HG02885 (cell line): ENCODE results near the gene RNF149.
"Not testable (repeated sequence)": the region's sequence is repeated elsewhere in the genome, so short reads cannot be mapped to it uniquely, and the experiment has no call there.

Experiments
- ATAC-seq: cut with Tn5 transposase; IDR thresholded peaks from one replicate; pipeline ENCODE4 v1.9.1; 2021; ENCODE audit warnings: mild to moderate bottlenecking; ENCODE audit not compliant: unreplicated experiment, poor library complexity

RNF149 gene

DNA sequence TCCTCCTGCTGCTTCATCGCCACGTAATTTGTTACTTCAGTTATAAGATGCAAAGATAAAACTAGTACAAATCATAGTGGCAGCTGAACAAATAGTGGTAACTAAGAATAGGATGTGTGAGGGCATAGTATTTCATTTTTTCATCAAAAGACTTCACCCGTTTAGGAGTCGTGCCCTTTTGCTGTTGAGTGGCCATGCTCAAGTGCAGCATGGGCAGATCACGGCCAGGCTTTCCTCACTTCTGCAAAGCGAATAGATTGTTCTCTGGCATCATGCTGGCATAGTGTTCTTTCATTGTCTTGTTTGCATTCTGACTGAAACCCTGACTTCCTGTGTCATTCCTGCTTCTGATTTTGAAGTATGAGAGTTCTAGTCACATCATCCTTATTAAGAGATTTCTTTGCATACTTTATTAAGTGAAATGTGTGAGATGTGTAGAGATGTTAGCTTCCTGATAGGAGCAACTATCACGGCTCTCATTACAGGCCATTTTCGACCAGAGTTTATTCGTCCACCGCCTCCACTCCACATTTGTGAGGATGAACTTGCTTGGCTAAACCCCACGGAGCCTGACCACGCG lies 44.1 kb downstream of the RNF149 start:
- no peak for ATAC-seq

DNA sequence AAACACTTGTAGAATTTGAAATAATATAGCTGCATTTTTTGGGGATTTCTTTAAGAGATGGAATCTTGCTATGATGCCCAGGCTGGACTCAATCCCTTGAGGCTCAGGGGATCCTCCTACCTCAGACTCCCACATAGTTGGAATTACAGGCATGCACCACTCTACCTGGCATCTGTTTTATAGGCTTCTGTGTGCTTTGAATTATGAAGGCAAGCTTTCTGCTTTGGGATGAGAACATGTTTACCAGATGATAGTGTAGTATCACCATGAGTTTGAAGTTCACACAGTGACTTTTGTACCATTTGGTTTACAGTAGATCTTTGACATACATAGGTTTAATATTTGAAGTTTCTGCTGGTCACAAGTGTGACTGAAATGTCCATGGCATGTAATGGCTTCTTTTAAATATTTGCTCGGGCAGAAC lies 45.1 kb downstream of the RNF149 start:
- ATAC-seq = no peak

DNA sequence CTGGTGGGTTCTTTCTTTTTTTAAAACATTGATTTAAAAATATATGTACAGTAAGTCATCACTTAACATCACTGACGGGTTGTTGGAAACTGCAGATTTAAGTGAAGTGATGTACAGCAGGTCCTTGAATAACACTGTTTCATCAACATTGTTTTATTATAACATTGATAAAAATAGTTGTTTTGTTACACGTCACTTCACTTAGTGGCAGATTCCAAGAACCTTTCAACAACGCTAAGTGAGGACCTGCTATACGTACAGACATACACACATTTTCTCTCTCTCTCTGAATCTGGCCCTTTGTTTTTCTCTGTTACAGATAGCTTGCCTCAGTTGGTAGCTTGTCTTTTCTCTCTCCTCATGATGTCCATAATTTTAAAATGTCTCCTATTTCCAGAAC lies 46.4 kb downstream of the RNF149 start:
- ATAC-seq = no peak

DNA sequence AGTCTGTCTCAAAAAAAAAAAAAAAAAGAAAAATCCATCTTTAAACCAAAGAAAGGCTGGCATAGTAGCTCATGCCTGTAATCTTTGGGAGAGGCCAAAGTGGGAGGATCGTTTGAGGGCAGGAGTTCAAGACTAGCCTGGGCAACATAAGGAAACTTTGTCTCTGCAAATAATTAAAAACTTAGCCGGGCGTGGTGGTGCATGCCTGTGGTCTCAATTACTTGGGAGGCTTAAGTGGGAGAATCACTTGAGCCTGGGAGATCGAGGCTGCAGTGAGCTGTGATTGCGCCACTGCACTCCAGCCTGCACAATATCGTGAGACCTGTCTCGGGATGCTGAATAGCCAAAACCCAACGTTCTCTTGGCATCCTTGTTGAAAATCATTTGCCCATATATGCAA lies 49.7 kb downstream of the RNF149 start:
- ATAC-seq = no peak

DNA sequence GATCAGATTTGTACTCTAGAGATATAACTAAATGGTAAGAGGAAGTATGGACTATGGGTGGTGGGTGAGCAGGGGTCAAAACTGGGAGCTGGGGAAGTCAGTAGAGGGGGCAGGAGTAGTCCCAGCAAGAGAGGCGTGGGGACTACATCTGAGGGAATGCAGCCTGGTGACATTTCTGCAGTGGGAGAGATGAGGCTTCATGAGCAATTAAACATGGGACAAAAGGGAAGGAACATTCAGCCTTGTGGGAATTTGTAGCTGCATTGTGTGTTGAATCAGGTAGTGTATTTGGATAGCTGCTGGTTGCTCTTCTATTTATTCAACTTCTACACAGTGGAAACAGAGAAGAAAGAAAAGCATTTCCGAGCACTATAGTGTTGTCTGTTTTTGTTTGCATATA lies 52.2 kb downstream of the RNF149 start:
- ATAC-seq = no peak

DNA sequence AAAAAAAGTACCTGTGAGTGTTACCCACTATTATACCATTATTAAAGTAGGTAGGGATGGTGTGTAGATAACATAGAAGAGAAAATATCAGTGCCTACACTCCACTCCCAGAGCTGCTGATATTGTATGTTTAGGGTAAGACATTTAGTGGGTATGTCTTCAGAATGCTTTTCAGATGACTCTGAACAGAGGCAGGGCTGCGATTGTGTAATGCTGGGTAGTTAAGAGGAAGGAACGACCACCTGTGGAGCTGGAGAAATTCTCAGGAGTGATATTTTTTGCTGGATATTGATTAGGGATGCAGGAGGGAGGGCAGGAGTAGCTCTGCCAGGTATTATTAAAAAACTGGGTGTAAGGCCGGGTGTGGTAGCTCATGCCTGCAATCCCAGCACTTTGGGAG lies 53.0 kb downstream of the RNF149 start:
- no peak for ATAC-seq

DNA sequence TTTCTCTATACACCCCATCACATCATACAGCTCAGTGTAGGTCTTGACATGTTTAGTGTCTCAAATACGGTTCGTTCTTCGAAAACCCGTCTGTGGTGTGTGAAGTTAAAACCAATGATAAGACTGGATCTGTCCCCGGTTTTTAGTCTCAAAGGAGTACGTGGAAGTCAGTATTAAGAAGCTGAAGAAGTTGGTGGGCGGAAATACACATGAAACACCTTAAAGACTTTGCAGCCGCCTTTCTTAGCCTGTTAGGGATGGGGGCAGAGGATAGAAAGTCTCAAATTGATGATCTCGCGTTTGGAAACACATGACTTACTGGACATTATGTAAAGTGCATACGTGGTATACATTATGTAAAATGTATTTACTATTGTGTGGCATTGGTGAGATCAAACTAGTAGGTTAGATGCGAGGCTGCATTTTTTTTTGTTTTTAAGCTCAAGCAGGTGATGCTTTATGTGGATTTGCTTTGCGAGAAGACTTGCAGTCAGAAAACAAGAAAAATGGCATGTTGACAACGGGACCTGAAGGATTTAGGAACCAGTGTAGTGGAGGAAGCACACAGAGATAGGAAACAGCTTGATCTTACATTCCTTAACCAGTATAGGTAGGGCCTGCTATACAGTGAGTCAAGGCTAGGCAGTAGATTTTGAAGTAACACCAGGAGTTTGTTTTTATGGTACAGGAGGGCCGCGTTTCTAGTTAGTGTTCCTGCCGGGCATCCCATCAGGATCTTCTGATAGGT lies 54.6 kb downstream of the RNF149 start:
- ATAC-seq = no peak

DNA sequence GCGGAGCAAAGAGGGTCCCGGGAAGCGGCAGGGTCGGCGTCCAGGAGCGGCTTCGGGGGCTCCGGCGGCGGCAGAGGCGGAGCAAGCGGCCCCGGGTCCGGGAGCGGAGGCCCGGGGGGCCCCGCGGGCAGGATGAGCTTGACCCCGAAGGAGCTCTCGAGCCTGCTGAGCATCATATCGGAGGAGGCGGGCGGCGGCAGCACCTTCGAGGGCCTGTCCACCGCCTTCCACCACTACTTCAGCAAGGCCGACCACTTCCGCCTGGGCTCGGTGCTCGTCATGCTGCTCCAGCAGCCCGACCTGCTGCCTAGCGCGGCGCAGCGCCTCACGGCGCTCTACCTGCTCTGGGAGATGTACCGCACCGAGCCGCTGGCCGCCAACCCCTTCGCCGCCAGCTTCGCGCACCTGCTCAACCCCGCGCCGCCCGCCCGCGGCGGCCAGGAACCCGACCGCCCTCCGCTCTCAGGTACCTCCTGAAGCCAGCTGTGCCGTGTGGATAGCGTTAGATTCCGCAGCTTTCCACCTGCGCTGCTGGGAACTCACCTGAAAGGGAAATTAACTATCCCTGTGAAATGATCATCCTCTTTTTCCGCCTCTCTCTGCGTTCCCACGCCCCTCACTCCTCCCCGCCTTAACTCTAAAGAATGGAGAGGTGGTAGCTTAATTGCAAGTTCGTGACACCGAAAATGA lies 55.3 kb downstream of the RNF149 start:
- peak; percentile 60 for ATAC-seq

DNA sequence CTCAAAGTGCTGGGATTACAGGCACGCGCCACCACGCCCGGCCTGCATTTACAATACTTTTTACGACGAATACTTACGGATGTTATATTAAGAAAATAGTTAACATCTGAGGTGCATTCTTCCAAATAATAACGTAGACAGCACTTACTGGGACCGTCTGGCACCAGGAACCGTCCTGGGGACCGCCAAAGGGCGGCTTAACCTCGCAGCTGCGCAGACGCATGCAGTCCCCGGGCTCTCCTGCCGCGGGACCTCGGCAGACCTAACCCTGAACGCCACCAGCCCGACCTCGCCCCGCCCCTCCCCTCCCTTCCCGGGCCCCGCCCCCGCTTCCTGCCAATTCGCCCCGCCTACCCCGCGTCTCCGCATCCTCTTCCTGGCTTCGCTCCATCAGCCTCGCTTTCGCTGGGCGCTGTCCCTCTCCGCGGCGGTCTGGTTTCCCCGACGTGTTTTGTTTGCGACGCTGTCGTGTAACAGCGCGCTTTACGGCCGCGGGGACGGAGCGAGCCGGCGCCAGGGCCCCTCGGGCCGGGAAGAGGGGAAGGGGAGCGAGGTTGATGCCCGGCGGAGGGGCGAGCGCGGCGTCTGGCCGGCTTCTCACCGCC lies 56.0 kb downstream of the RNF149 start, which contains the start of gene CNOT11:
CNOT11 (plus strand) TSS at position 479 of the 605 bp plus-strand sequence; CDS start at position 558, 79 bp downstream.
- peak; percentile 88 for ATAC-seq

DNA sequence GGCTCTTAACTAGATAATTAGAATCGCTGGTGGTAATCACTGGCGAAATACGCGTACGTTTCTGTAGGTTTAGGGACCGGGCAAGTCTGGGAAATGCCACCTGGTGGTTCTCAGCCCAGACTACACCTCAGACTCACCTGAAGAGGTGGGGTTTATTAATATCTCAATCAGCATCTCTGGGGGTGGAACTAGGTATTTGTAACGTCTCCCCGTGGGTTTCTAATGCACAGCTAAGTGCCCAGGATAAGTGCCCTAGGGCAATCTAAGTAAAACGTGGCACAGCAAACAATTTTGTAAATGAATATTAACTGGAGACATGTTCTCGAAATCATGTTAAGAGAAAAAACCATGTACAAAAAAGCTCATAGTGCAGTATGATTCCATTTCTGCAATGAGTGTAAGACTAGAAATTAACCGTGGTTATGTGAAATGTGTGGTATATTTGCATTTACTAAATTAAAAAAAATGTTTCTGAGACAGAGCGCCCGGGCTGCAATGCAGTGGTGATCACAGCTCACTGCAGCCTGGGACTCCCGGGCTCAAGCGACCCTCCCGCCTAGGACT lies 56.6 kb downstream of the RNF149 start:
- ATAC-seq = peak; percentile 48

DNA sequence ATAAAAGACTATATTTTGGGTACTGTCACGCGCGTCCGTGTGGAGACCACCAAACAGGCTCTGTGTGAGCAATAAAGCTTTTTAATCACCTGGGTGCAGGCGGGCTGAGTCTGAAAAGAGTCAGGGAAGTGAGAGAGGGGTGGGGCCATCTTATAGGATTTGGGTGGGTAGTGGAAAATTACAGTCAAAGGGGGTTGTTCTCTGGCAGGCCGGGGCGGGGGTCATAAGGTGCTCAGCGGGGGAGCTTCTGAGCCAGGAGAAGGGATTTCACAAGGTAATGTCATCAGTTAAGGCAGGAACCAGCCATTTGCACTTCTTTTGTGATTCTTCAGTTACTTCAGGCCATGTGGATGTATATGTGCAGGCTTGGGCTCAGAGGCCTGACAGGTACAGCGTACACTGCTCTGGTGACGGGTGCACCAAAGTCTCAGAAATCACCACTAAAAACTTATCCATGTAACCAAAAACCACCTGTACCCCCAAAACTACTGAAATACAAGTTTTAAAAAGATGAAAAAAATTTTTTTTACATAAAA lies 57.2 kb downstream of the RNF149 start:
- not testable (repeated sequence) for ATAC-seq

DNA sequence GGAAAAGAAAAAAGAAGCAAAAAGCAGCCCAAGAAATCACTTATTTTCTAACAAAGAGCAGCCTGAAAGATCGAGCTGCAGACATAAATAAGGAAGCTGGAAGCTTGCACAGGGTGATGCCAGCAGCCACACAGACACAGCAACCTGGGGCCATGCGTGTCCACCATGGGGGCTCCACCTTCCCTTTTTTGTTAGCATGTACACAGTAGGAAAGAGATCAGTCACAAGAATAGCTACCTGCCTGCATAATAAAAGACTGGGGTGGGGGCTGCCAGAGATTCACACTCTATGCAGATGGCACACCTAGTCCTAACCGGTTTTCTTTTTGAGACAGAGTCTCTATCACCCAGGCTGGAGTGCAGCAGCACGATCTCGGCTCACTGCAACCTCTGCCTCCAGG lies 58.7 kb downstream of the RNF149 start:
- no peak for ATAC-seq

DNA sequence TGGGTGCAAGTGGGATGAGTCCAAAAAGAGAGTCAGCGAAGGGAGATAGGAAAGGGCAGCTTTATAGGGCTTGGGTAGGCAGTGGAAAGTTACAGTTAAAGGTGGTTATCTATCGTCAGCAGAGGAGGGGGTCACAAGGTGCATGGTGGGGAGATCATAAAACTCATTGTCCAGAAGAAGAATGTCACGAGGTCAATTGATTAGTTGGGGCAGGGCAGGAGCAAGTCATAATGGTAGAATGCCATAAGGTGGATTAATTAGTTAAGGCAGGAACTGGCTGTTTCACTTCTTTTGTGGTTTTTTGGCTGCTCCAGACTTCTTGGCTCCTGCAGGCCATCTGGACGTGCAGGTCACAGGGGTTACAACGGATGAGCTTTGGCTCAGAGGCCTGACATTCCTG lies 59.7 kb downstream of the RNF149 start:
- not testable (repeated sequence) for ATAC-seq

DNA sequence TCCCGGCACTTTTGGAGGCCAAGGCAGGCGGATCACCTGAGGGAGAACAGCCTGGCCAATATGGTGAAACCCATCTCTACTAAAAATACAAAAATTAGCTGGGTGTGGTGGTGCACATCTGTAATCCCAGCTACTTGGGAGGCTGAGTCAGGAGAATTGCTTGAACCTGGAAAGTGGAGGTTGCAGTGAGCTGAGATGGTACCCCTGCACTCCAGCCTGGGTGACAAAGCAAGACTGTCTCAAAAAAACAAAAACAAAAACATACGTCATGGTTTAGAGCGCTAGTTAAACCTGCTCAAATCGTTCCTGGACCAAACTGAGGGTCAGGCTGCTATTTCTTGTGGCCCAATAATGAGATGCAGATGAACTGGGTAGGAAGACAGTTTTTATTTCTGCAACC lies 63.0 kb downstream of the RNF149 start:
- ATAC-seq = not testable (repeated sequence)

DNA sequence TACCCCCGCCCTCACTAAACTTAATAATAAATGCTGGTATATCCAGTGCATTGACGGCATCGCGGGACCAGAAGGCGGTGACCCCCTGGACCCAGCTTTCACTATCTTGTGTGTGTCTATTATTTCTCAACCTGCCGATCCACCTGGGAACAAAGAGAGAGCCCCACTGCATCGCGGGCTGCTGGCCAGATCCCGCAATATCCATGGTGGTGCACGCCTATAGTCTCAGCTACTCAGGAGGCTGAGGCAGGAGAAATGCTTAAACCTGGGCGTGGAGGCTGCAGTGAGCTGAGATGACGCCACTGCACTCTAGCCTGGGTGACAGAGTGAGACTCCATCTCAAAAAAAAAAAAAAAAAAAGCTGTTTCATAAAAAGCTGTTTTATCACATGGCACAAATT lies 63.6 kb downstream of the RNF149 start:
- ATAC-seq = not testable (repeated sequence)

DNA sequence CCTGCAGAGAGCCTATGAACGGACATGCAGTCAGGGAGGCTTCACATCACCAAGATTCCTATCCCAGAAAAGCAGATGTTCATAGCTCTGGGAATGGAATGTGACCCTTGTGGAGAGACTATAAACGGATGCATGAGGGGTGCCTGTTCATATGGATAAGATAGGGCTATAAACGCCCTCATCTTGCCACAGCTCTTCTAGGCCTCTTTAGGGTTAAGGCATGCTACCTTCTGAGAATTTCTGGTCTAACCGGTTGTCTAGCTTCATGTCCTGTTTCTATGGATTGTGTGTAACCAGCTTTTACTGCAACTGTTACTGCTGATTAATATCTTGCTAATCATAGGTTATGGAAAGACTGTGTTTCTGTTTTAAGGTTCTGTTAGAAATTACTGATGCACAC lies 64.1 kb downstream of the RNF149 start:
- ATAC-seq = not testable (repeated sequence)

DNA sequence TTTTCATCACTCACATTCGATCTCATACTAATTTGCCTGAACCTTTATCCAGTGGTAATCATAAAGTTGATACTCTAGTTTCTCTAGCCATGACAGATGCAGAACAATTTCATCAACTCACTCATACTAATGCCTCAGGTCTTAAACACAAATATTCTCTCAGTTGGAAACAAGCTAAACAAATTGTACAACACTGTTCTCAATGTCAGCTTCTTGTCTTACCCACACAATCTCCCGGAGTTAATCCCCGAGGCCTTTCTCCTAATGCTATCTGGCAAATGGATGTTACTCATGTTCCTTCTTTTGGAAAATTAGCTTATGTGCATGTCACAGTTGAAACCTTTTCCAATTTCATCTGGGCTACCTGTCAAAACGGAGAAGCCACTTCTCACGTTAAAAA lies 67.3 kb downstream of the RNF149 start:
- ATAC-seq = no peak

DNA sequence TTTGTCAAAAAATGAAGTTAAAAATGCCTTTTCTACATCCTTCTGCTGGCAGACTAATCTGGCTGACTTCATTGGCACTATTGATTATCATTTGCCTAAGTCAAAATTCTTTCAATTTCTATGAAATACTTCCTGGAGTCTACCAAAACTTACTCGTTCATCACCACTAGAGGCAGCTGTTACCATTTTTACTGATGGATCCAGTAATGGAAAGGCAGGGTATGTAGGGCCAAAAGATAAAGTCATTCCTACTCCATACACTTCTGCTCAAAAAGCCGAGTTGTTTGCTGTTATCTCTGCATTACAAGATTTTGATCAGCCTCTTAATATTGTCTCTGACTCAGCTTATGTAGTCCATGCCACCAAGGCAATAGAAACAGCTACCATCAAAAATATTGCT lies 67.8 kb downstream of the RNF149 start:
- not testable (repeated sequence) for ATAC-seq

DNA sequence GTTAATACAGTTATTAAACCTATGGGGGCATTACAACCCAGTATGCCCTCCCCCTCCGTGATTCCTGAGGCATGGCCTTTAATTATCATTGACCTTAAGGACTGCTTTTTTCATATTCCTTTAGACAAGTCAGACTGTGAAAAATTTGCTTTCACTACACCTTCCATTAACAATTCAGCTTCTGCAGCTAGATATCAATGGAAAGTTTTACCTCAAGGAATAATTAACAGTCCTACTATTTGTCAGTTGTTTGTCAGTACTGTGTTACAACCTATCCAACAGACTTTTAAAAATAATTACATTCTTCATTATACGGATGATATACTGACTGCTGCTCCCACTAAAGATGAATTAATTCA lies 68.8 kb downstream of the RNF149 start:
- not testable (repeated sequence) for ATAC-seq

DNA sequence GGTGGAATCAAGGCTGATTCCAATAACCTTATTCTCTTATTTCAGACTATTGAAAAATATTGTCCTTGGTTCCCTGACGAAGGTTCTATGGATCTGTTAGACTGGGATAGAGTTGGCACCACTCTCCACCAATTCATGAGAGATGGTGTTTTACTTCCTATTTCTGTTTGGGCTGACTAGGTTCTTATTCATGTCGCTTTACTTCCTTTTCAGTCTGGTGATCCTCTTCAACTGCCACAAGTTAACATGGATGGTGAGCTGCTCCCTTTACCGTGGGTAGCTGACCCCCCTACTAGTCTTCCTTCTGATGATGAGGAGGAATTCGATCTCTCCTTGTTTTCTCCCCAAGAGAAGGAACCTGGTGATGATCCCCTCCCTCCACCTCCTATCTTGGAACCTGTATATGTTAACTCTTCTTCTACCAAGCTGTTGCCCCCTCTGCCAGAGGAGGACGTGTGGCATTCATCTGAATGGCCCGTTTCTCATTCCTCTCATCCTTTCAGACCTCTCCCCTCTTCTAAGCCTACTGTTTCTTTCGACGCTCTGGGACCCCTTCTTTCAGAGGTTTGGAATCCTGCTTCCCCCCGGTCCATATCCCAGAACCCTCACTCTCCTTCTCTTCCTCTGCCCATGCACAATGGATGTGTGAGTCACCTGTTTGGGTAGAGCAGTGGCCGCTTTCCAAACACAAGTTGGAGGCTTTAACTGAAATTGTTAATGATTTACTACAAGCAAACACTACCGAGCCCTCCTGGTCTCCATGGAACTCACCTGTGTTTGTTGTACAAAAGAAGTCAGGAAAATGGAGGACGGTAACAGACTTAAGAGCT lies 69.4 kb downstream of the RNF149 start:
- no peak for ATAC-seq
